ENCODE results near the gene FAM229A. TPM values are rescaled to one million over a fixed set of nuclear protein-coding genes. Genes with fewer than 3 reads are reported as not detected.

FAM229A gene
- polyA plus RNA-seq, 1 experiment = 2.4 TPM

DNA sequence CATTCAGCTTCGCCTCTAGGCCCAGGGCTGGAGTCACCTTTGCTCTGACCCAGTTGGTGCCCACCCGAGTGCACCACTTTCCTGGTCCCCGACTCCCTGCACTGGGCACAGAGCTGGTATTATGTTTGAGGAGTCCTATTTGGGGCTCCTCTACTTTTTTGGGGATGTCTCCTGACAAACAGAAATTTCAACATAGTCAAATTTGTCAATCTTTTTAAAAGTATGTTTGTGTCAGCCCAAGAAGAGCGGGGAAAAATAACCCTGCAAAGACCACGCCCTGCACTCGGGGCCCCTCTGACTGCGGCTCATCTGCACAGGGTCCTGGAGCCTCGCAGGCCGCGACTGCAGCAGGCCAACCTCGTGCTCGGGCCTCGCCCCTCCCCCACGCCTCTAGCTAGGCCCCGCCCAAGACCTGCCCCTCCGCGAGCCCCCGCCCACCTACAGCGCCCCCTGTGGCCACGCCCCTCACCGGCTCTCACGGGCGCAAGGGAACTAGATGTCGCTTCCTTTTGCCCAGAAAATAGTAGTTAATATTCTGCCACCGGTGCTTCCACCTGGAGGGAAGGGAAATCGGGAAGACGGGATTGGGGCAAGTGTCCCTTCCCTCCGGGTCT lies 11.4 kb downstream of the FAM229A start:
- Histone ChIP-seq H3K27me3 (ENCODE audit: control insufficient read depth, insufficient read depth, low read length) (no peaks in the 10 kb centered on the region), H3K36me3 (ENCODE audit: control insufficient read depth, insufficient read depth, low read length) (no peaks in the 10 kb centered on the region), H3K4me3 (ENCODE audit: low read depth, low read length) (peak overlapping the region; percentile 61)
- POLR2A ChIA-PET = interaction anchor here (1.0 kb wide), 1 partner anchor 15 kb away, joined by 10 read pairs; the partner anchor contains the start of gene MARCKSL1
- TF ChIP-seq CTCF (IDR thresholded peaks at IDR 0.05; ENCODE audit: insufficient read depth, low read depth, low read length) = peak; percentile 81
- CTCF ChIA-PET = interaction anchor here (0.7 to 2.5 kb wide), 3 partner anchors 102 to 135 kb away, joined by 3 to 7 read pairs (median 6); no protein-coding TSS in a partner anchor
- DNase-seq (ENCODE audit: low read depth) = no peak

- Histone ChIP-seq H3K36me3 (ENCODE audit: control insufficient read depth, insufficient read depth, low read length) (no peaks in the 10 kb centered on the region), H3K4me3 (ENCODE audit: low read depth, low read length) (no peak overlapping the region), H3K27me3 (ENCODE audit: control insufficient read depth, insufficient read depth, low read length) (no peaks in the 10 kb centered on the region)
- CTCF ChIA-PET = interaction anchor here (0.6 kb wide), 1 partner anchor 82 kb away, joined by 3 read pairs; no protein-coding TSS in a partner anchor
- TF ChIP-seq CTCF (IDR thresholded peaks at IDR 0.05; ENCODE audit: insufficient read depth, low read depth, low read length) = no peak
- POLR2A ChIA-PET = no interaction called here
- no peak for DNase-seq (ENCODE audit: low read depth)
Observed at GRCh38 chr1:32349211-32349708, 13.0 kb downstream of the FAM229A start.

- POLR2A ChIA-PET = no interaction called here
- TF ChIP-seq CTCF (IDR thresholded peaks at IDR 0.05; ENCODE audit: insufficient read depth, low read depth, low read length) = no peak
- H3K36me3 ChIP-seq (ENCODE audit: control insufficient read depth, insufficient read depth, low read length) = no peaks in the 10 kb centered on the region
- H3K27me3 ChIP-seq (ENCODE audit: control insufficient read depth, insufficient read depth, low read length) = no peaks in the 10 kb centered on the region
- CTCF ChIA-PET = no interaction called here
- DNase-seq (ENCODE audit: low read depth) = no peak
- no peak overlapping the region for H3K4me3 ChIP-seq (ENCODE audit: low read depth, low read length)
Observed at GRCh38 chr1:32346532-32347157, 15.6 kb downstream of the FAM229A start.

- no peak for TF ChIP-seq CTCF (IDR thresholded peaks at IDR 0.05; ENCODE audit: insufficient read depth, low read depth, low read length)
- POLR2A ChIA-PET = interaction anchor here (0.6 kb wide), 1 partner anchor 8 kb away, joined by 4 read pairs; no protein-coding TSS in a partner anchor
Observed at GRCh38 chr1:32345289-32345827, 16.9 kb downstream of the FAM229A start.

GRCh38 chr1:32342704-32343103 lies 19.6 kb downstream of the FAM229A start:
- H3K27me3 ChIP-seq (ENCODE audit: control insufficient read depth, insufficient read depth, low read length) = no peaks in the 10 kb centered on the region
- DNase-seq (ENCODE audit: low read depth) = no peak
- POLR2A ChIA-PET = no interaction called here
- H3K4me3 ChIP-seq (ENCODE audit: low read depth, low read length) = no peak overlapping the region
- no peaks in the 10 kb centered on the region for H3K36me3 ChIP-seq (ENCODE audit: control insufficient read depth, insufficient read depth, low read length)
- CTCF ChIA-PET = no interaction called here
- TF ChIP-seq CTCF (IDR thresholded peaks at IDR 0.05; ENCODE audit: insufficient read depth, low read depth, low read length) = no peak

More at GRCh38 chr1:32345289-32345827, 16.9 kb downstream of the FAM229A start:
- CTCF ChIA-PET = no interaction called here
- H3K4me3 ChIP-seq (ENCODE audit: low read depth, low read length) = no peak overlapping the region
- no peaks in the 10 kb centered on the region for H3K27me3 ChIP-seq (ENCODE audit: control insufficient read depth, insufficient read depth, low read length)
- no peak for DNase-seq (ENCODE audit: low read depth)
- H3K36me3 ChIP-seq (ENCODE audit: control insufficient read depth, insufficient read depth, low read length) = no peaks in the 10 kb centered on the region
